IPS DF 6.9 (cell line): ENCODE results near the gene CDPF1.

Experiments used
- DNase-seq: peaks from one replicate; pipeline ENCODE4 v3.0.0-alpha.2; 2013; ENCODE audit warnings: low read depth, low spot score
- H3K27ac ChIP-seq: one replicate; pipeline ENCODE4 v1.5.1; 2013; ENCODE audit warnings: low read length, control low read depth
- H3K27me3 ChIP-seq: 2 replicates; pipeline ENCODE4 v1.6.1; 2013; ENCODE audit warnings: mild to moderate bottlenecking, low read length; ENCODE audit not compliant: control insufficient read depth, insufficient read depth
- H3K36me3 ChIP-seq: 2 replicates; pipeline ENCODE4 v1.6.1; 2013; ENCODE audit warnings: low read length; ENCODE audit not compliant: control insufficient read depth, insufficient read depth
- H3K4me1 ChIP-seq: 2 replicates; pipeline ENCODE4 v1.6.1; 2013; ENCODE audit warnings: low read length; ENCODE audit not compliant: control insufficient read depth, insufficient read depth
- H3K4me3 ChIP-seq: 2 replicates; pipeline ENCODE4 v1.5.1; 2013; ENCODE audit warnings: mild to moderate bottlenecking, low read length
- H3K9me3 ChIP-seq: 2 replicates; pipeline ENCODE4 v1.6.1; 2013; ENCODE audit warnings: low read length, inconsistent platforms; ENCODE audit not compliant: control insufficient read depth, insufficient read depth
- WGBS: extraction: QIAGEN DNeasy Blood & Tissue Kit; methylation state at CpG from one replicate; pipeline ENCODE4 v1.1.7; 2013; ENCODE audit warnings: mixed read lengths, missing lambda C conversion rate; ENCODE audit not compliant: insufficient read length, insufficient coverage; 5-methylcytosine and 5-hydroxymethylcytosine counted together

Gene CDPF1

GRCh38 chr22:46240506-46240905 lies 9.6 kb downstream of the CDPF1 start:
- Histone ChIP-seq H3K9me3 (no peaks in the 10 kb centered on the region), H3K36me3 (no peaks in the 10 kb centered on the region), H3K27ac (no peak overlapping the region), H3K4me3 (no peak overlapping the region), H3K4me1 (no peaks in the 10 kb centered on the region), H3K27me3 (no peaks in the 10 kb centered on the region)
- no peak for DNase-seq
- no CpG with 5 or more reads among the region's 6 CpGs for WGBS

- H3K27me3 ChIP-seq = no peaks in the 10 kb centered on the region
- no peaks in the 10 kb centered on the region for H3K9me3 ChIP-seq
- H3K4me3 ChIP-seq = no peak overlapping the region
- no CpG with 5 or more reads among the region's 2 CpGs for WGBS
- H3K36me3 ChIP-seq = no peaks in the 10 kb centered on the region
- H3K4me1 ChIP-seq = no peaks in the 10 kb centered on the region
- no peak overlapping the region for H3K27ac ChIP-seq
- DNase-seq = no peak
Observed at GRCh38 chr22:46240073-46240472, 10.0 kb downstream of the CDPF1 start.

- DNase-seq = no peak
- H3K27ac ChIP-seq = no peak overlapping the region
- no peaks in the 10 kb centered on the region for H3K27me3 ChIP-seq
- no CpG with 5 or more reads among the region's 20 CpGs for WGBS
- H3K4me1 ChIP-seq = no peaks in the 10 kb centered on the region
- no peak overlapping the region for H3K4me3 ChIP-seq
- H3K9me3 ChIP-seq = no peaks in the 10 kb centered on the region
- H3K36me3 ChIP-seq = no peaks in the 10 kb centered on the region
Observed at GRCh38 chr22:46239261-46240048, 10.6 kb downstream of the CDPF1 start.

GRCh38 chr22:46238541-46238940 lies 11.6 kb downstream of the CDPF1 start:
- Histone ChIP-seq H3K4me3 (no peak overlapping the region), H3K27ac (no peak overlapping the region), H3K27me3 (no peaks in the 10 kb centered on the region), H3K4me1 (no peaks in the 10 kb centered on the region), H3K9me3 (no peaks in the 10 kb centered on the region), H3K36me3 (no peaks in the 10 kb centered on the region)
- no peak for DNase-seq
- no CpG with 5 or more reads among the region's 16 CpGs for WGBS

GRCh38 chr22:46237453-46238124 lies 12.5 kb downstream of the CDPF1 start:
- Histone ChIP-seq H3K4me1 (no peaks in the 10 kb centered on the region), H3K36me3 (no peaks in the 10 kb centered on the region), H3K9me3 (no peaks in the 10 kb centered on the region), H3K27me3 (no peaks in the 10 kb centered on the region), H3K4me3 (no peak overlapping the region), H3K27ac (no peak overlapping the region)
- no CpG with 5 or more reads among the region's 12 CpGs for WGBS
- no peak for DNase-seq

- Histone ChIP-seq H3K27me3 (no peaks in the 10 kb centered on the region), H3K36me3 (no peaks in the 10 kb centered on the region), H3K4me1 (no peaks in the 10 kb centered on the region), H3K27ac (no peak overlapping the region), H3K9me3 (no peaks in the 10 kb centered on the region), H3K4me3 (no peak overlapping the region)
- whole genome bisulfite sequencing = no CpG with 5 or more reads among the region's 12 CpGs
- DNase-seq = no peak
Observed at GRCh38 chr22:46234969-46235368, 15.1 kb downstream of the CDPF1 start.

GRCh38 chr22:46233231-46233630 lies 16.9 kb downstream of the CDPF1 start:
- no peak for DNase-seq
- WGBS = no CpG with 5 or more reads among the region's 9 CpGs
- H3K27ac ChIP-seq = no peak overlapping the region
- no peaks in the 10 kb centered on the region for H3K27me3 ChIP-seq
- H3K36me3 ChIP-seq = no peaks in the 10 kb centered on the region
- no peaks in the 10 kb centered on the region for H3K9me3 ChIP-seq
- no peaks in the 10 kb centered on the region for H3K4me1 ChIP-seq
- H3K4me3 ChIP-seq = no peak overlapping the region

- Histone ChIP-seq H3K27me3 (no peaks in the 10 kb centered on the region), H3K4me1 (no peaks in the 10 kb centered on the region), H3K4me3 (no peak overlapping the region), H3K9me3 (no peaks in the 10 kb centered on the region), H3K36me3 (no peaks in the 10 kb centered on the region), H3K27ac (no peak overlapping the region)
- WGBS = no CpG with 5 or more reads among the region's 13 CpGs
- DNase-seq = no peak
Observed at GRCh38 chr22:46230262-46230901, 19.7 kb downstream of the CDPF1 start.

- Histone ChIP-seq H3K9me3 (no peaks in the 10 kb centered on the region), H3K4me1 (no peaks in the 10 kb centered on the region), H3K4me3 (no peak overlapping the region), H3K27me3 (no peaks in the 10 kb centered on the region), H3K27ac (no peak overlapping the region), H3K36me3 (no peaks in the 10 kb centered on the region)
- WGBS = no CpG with 5 or more reads among the region's 8 CpGs
- no peak for DNase-seq
Observed at GRCh38 chr22:46229701-46230100, 20.4 kb downstream of the CDPF1 start.

GRCh38 chr22:46226577-46226976 lies 23.5 kb downstream of the CDPF1 start:
- H3K4me1 ChIP-seq = no peaks in the 10 kb centered on the region
- DNase-seq = no peak
- no peaks in the 10 kb centered on the region for H3K27me3 ChIP-seq
- no peak overlapping the region for H3K4me3 ChIP-seq
- no peak overlapping the region for H3K27ac ChIP-seq
- WGBS = no CpG with 5 or more reads among the region's 7 CpGs
- H3K9me3 ChIP-seq = no peaks in the 10 kb centered on the region
- no peaks in the 10 kb centered on the region for H3K36me3 ChIP-seq
